GM12801 (cell line): ENCODE results near the gene IL17B.

Experiments
- TF ChIP-seq, protein P1 (sequence below): IDR thresholded peaks from one replicate; pipeline ENCODE4 v1.5.1; 2011; ENCODE audit warnings: control low read depth; ENCODE audit not compliant: insufficient read length; ENCODE audit errors: extremely low read depth

IL17B gene, protein sequence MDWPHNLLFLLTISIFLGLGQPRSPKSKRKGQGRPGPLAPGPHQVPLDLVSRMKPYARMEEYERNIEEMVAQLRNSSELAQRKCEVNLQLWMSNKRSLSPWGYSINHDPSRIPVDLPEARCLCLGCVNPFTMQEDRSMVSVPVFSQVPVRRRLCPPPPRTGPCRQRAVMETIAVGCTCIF

DNA sequence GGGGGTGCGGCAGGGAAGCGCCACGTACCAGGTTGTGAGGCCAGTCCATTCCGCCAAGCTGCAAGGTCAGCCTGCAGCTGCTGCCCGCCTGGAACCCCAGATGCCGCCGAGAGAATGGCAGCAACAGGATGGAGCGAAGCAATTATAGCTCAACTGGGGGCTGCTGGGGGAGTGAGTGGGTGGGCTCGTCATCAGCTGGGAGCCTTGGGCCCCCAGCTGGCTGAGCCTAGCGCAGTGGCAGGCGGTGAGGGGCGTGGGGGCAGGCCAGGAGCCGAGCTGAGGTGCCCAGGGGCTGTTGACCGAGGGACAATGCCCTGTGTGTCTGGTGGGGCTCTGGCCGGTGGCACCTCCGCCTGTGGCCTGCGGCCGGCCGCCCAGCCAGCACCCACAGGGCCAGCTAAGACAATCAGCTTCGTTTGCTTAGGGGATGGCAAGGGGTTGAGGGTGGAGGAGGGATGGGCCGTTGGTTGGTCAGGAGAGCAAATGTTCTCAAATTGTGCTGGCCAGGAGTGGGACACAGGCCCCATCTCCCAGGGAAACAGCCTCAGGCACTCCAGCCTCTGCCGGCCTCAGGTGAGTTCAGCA is at the start of gene IL17B:
Gene IL17B (minus strand): TSS at position 116 of the 585 bp plus-strand sequence. CDS start 67 bp downstream, at position 49.
- TF ChIP-seq, protein P1, sequence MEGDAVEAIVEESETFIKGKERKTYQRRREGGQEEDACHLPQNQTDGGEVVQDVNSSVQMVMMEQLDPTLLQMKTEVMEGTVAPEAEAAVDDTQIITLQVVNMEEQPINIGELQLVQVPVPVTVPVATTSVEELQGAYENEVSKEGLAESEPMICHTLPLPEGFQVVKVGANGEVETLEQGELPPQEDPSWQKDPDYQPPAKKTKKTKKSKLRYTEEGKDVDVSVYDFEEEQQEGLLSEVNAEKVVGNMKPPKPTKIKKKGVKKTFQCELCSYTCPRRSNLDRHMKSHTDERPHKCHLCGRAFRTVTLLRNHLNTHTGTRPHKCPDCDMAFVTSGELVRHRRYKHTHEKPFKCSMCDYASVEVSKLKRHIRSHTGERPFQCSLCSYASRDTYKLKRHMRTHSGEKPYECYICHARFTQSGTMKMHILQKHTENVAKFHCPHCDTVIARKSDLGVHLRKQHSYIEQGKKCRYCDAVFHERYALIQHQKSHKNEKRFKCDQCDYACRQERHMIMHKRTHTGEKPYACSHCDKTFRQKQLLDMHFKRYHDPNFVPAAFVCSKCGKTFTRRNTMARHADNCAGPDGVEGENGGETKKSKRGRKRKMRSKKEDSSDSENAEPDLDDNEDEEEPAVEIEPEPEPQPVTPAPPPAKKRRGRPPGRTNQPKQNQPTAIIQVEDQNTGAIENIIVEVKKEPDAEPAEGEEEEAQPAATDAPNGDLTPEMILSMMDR, result no peak

DNA sequence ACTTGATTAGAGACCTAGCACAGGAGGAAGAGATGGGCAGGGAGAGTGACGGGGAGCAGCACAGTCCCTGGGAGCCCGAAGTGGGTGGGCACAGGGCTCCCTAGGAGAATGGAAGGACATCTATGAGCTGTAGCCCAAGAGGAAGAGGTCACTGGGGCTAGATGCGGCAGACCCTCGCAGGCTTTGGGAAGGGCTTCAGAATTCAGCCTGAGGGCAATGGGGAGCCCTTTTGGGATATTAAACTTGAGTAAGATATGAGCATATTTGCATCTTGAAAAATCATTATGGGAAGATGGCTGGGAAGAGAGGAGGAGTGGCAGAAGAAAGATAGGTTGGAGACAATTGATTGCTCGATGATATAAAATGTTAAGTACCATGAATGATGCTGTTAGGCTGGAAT is 48.9 kb upstream of the IL17B start:
- TF ChIP-seq, protein P1, result no peak

DNA sequence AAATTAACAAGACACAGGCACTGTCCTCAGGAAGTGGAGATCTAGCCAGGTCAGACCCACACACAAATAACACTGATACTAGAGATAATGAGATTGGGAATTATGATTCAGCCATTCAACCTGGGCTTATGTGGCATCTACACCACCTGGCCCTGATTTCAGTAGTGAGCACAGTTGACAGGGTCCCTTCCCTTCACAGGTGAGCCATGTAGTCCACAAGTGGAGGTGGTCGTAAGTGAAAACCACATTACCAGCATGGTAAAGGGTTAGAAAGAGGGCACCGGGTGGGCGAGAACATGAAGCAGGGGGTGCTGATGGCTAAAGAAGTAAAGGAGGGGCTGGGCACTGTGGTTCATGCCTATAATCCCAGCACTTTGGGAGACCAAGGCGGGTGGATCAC is 48.3 kb upstream of the IL17B start:
- TF ChIP-seq, protein P1, result no peak

DNA sequence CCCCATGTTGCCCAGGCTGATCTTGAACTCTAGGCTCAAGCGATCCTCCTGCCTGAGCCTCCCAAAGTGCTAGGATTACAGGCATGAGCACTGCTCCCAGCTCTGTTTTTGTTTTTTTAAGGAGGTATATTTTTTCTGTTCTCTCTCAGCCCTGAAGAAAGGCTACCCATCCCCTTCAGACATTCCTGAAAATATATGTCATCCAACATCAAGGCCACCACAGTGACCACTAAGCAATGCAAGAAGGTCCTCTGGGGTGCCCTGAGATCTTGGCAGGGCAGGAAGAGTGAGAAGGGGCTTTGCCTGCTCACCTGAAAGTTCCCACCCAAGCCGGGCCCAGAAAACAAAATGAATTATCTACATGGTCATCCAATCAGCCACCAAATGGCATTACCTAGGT is 47.8 kb upstream of the IL17B start:
- TF ChIP-seq, protein P1, result no peak

DNA sequence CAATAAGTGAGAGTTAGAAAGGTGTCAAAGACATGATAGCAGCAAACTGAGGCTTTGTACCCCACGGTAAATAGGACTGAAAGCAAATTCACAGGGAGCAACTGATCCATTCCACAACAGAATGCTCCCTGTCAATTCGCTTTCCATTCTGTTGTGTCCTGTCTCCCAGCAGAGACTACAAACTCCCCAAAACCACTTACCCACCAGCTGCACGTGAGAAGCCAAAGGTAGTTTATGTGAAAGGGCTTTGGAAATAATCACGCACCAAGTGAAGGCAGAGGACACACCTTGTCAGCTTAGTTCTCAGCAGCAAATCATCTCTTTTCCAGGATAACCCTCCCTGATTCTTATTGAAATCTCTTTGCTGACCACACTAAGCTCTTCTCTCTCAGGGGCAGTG is 46.6 kb upstream of the IL17B start:
- TF ChIP-seq, protein P1, result no peak

DNA sequence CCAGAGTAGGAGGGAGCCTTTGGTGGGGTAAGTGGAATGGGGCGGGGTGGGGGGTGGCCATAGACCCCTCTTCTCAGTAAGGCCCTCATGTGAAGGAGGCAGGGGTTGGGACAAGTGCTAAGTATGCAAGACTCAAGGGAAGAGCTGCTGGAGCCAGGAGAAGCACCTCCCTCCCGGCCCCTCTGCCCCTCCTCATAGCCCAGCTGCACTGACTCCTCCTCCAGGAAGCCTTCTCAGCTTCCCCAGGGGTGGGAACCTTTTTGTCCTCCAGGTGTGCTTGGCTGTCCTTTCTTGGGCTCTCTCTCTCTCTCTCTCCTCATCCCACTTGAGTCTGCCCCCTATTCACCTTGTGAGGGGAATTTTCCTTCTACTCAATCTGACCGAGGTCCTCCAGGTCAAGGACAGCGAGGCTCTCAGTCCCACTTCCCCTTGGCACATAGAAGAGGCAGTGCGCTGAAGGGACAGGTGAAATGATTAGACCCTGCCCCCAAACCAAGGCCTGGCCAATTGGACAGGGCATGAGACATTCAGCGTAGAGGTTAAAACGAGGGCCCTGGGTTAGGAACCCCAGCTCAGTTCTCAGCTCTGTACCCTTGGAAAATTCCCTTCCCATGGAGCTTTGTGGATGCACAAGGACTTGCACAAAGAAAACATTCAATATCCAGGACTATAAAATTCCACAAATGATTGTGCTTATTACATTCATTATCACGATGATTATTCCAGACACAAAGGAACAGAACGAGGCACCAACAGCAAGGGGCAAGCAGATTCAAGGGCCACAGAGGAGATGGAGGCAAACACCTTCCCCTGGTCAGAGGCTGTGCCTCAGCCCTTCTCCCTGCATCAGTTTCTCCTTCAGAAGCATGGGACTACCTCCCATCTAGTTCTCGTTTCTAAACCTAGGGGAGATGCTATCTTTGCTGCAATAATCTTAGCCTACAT is 45.6 kb upstream of the IL17B start:
- TF ChIP-seq, protein P1, result no peak

DNA sequence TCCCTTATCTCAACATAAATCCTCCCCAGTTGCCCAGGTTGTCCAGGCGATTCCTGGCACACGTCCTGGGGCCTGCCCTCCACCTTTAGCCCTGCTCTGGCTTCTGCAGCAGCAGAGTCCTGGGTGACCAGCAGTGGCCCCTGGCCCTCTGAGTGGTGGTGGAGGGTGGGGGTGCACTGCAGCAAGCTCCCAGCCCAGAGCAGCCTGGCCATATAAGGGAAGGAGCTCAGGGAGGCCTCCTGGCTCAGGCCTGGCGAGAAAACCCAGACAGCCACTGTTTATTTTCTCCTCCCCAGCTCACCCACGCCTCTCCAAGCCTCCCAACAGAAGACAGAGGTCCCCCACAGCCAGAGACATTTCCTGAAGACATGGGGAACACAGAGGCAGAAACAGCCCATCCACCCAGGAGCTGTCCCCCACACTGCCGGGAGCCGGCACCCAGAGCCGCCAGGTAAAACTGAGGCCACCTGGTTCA is 44.7 kb upstream of the IL17B start:
- TF ChIP-seq, protein P1, result no peak
